ENCODE results near the gene MYO15B.

DNA sequence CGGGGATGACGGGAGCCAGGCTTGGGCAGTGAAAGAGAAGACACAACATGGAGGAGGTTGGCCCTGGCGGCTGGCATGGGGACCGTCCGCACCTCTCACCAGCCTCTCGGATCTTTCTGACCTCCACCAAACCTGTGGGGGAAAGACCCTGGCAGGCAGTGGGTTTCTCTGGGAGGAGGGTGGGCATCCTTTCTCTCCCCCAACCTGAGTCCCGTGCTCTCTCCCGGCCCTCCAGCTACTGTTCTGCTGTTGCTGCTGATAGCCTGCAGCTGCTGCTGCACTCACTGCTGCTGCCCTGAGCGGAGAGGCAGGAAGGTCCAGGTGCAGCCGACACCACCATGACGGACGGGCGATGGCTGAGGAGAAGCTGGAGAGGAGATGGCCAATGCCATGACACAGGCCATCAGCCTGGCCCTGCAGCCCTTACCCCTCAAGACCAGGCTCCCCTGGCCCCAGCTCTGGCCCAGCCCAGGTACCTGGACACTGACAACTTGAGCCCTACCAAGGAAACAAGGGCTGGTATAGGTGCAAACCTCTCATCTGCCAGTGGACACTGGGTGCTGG, 53.0 kb downstream of the MYO15B start:
- TF ChIP-seq EZH2 (IDR thresholded peaks at IDR 0.05; ENCODE audit: low read length, missing control alignments) = no peak
- no peak for TF ChIP-seq CTCF (conservative IDR thresholded peaks at IDR 0.05 in 1 of 2, IDR thresholded peaks at IDR 0.05 in 1 of 2; ENCODE audit: low read depth in 1 of 2, low read length in 2 of 2)
